K562 treated with DMSO at 1 percent for 4 hours (cell line): ENCODE measurements around the gene CALHM3. TPM values are rescaled to one million over a fixed set of nuclear protein-coding genes. Genes with fewer than 3 reads are reported as not detected.

ENCODE experiments used
- total RNA-seq: library from RNA; unstranded; fragments of 300-600 nt; gene quantifications from 2 replicates; pipeline ENCODE4 v1.2.3, GENCODE V29; 2022; ENCODE audit not compliant: insufficient read depth

The CALHM3 gene
- total RNA-seq = not detected in 2 replicates

GRCh38 chr10:103479135-103479534 lies at the start of gene CALHM3:
Gene CALHM3 (minus strand): TSS chr10:103479240. CDS start chr10:103479032, 208 bp downstream.

GRCh38 chr10:103493362-103493915 lies 14.4 kb upstream of the CALHM3 start, which contains the start of gene NEURL1:
Gene NEURL1 (plus strand): TSS chr10:103493705. CDS start chr10:103494388, 683 bp downstream.

GRCh38 chr10:103458720-103459119 lies 20.3 kb downstream of the CALHM3 start, which contains the start of gene CALHM1:
Gene CALHM1 (minus strand): TSS chr10:103458900. CDS start chr10:103458751, 149 bp downstream.

GRCh38 chr10:103451831-103452505 lies 27.1 kb downstream of the CALHM3 start, which contains the start of gene CALHM2:
Gene CALHM2 (minus strand): TSS chr10:103452370. CDS start chr10:103449941, 2,429 bp downstream.

Other genes with a start within 250 kb of the CALHM3 start
- gene RPEL1, start 233.4 kb downstream of the CALHM3 start, total RNA-seq = not detected in 2 replicates
- not detected in 2 replicates for gene INA, start 202.1 kb downstream of the CALHM3 start, total RNA-seq
- 9.5 and 10.3 TPM in 2 replicates for gene PCGF6, start 128.1 kb downstream of the CALHM3 start, total RNA-seq
- gene TAF5, start 111.3 kb downstream of the CALHM3 start, total RNA-seq = 5.4 and 7.2 TPM in 2 replicates
- 562 and 576 TPM in 2 replicates for gene ATP5MK, start 82.8 kb downstream of the CALHM3 start, total RNA-seq
- 14.8 and 19.6 TPM in 2 replicates for gene PDCD11, start 82.6 kb downstream of the CALHM3 start, total RNA-seq
- gene CALHM2, start 26.9 kb downstream of the CALHM3 start, total RNA-seq = 4.0 and 4.1 TPM in 2 replicates
- gene CALHM1, start 20.3 kb downstream of the CALHM3 start, total RNA-seq = not detected in 2 replicates
- gene NEURL1, start 14.5 kb upstream of the CALHM3 start, total RNA-seq = not detected in 2 replicates